HG02623 (cell line): Measurements from ENCODE around the gene ELAVL3.
"Not testable (repeated sequence)": the region's sequence is repeated elsewhere in the genome, so short reads cannot be mapped to it uniquely, and the experiment has no call there.

Experiments used
- ATAC-seq: cut with Tn5 transposase; IDR thresholded peaks from one replicate; pipeline ENCODE4 v1.9.1; 2021; ENCODE audit warnings: moderate library complexity; ENCODE audit not compliant: unreplicated experiment

The ELAVL3 gene

DNA sequence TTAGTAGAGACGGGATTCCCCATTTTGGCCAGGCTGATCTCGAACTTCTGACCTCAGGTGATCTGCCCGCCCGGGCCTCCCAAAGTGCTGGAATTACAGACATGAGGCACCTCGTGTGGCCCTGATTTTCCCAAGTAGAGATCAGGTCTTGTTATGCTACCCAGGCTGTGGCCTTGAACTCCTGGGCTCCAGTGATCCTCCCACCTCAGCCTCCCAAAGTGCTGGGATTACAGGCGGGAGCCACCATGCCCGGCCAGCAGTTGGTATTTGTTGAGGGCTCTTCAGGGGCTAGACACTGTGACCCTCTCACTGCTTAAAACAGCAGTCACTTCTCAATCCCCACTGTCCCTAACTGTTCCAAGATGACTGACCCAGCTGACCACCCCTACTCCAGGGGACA lies 8.5 kb upstream of the ELAVL3 start:
- ATAC-seq, result no peak

DNA sequence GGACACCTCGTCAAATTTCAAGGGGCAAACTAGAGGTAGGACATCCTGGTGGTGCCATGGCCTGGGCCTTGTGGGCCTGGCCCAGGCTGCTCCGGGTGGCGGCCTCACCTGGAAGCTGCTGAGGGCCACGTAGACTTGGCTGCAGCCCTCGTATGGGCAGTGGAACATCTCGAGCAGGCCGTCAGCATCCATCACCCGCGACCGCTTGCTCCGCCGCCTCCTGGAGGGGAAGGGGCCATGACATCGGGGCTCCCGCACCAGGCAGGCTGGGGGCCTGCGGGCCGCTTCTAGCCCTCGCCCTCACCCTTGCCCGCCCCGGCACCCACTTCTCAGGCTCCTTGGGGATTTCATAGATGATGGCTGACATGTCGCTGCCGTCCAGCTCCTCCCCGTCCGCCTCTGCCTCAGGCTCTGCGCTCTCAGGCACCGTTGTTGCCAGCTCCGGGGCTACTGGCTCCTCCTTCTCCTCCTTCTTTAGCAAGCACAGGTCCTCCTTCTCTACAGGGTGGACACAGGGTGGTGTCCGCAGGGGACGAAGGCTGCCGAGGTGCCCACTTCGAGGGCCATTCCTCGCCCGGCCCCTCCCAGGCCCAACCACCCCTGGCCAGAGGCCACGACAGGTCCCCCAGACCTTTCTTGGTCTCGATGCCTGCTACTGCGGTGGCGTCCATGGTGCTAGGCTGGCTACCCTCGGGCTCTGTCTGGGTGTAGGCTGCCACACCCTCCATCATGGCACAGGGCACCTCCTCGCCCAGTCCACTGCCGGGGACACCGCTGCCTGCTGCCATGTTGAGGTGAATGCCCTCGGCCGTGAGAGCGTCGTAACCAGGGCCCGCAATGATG lies 6.0 kb upstream of the ELAVL3 start:
- ATAC-seq, result no peak

- ATAC-seq, result no peak
Observed at GRCh38 chr19:11485245-11485837, 4.5 kb upstream of the ELAVL3 start.

DNA sequence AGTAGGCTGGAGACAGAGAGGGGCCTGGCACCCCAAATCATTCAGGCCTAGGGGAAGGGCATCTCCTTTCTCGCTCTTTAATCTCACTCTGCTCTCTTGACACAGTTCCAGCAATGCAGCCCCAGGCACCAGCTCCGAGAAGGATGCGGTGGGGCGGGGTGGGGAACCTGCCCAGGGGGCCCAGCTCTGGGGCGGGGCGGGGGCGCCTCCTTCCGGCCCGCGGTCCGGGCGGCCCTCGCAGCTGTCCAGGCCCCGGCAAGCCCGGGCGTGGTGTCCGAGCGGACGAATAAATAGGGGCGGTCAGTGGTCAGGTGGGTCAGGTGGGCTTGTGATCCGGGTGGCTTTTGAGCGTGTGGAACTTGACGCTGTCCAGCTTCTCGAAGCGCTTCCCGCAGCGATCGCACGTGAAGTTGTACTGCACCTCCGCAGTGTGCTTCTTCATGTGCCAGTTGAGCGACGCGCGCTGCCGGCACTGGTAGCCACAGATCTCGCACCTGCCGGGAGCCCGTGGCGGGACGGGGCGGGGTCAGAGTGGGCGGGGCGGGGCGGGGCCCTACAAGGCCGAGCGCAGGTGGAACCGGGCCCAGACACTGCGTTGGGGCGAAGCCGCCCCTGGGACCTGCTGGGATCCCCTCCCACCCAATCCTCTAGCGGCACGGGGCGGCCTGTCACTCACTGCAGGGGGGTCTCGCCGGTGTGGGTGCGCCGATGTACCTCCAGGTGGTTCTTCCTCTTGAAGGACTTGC lies 2.7 kb upstream of the ELAVL3 start:
- no peak for ATAC-seq

GRCh38 chr19:11482384-11483050 lies 1.7 kb upstream of the ELAVL3 start:
- peak; percentile 43 for ATAC-seq

DNA sequence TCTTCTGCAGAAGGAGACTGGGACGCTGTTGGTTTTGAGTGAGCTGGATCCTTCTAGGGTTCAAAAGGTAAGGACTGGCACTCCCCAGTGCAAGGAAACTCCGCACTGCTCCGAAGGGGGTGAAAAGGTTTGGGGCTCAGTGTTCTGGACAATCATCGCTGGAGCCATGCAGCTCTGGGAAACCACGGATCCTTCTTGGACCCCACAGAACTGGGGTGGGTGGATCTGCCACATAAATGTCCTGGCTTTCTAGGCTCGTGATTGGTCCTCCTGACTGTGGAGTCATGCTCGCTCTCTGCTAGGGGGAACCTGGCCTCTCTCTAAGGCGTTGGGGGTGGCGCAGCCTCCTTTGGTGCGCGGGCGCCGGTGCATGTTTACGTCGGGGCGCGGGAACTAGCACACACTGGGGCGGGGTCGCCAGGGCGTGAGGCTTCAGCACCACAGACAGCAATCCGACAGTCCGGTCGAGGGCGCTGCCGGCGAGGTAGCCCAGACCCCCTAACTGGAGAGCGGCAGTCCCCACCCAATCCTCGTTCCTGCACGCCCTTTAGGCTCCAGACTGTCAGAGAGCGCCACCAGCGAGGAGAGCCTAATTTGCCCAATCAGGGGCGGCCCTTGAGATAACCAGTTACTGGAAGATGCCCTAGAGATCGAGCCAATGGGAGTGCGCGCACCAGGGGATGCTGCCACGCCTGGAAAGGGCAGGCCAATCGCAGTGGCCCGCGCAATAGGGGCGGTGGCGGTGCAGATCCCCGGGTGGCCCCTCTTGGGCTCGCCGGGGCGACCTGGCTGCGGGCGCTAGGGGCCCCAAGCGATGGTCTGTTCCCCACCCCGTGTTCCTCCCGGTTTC lies 913 bp upstream of the ELAVL3 start:
- ATAC-seq, result peak; percentile 28

- no peak for ATAC-seq
Observed at GRCh38 chr19:11479898-11480714, 740 bp downstream of the ELAVL3 start.

GRCh38 chr19:11479090-11479897 lies 1.6 kb downstream of the ELAVL3 start:
- ATAC-seq, result no peak

GRCh38 chr19:11478167-11479089 lies 2.4 kb downstream of the ELAVL3 start:
- no peak for ATAC-seq

DNA sequence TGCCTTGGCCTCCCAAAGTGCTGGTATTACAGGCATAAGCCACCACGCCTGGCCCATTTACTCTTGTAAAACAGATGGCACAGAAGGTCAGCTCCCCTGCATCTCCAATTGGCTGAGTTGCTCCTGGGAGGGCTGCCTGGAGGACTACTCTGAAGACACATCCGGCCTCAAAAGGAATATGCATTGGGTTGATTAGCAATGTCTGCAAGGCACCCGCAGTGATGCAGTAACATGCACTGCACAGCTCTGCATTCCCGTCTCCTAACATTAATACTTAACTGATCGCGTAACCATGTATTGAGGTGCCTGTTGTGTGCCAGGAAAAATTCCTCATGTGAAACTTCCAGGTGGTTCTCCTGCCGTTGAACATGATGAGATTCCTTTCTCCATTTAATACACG lies 5.0 kb downstream of the ELAVL3 start:
- no peak for ATAC-seq

GRCh38 chr19:11475343-11475742 lies 5.5 kb downstream of the ELAVL3 start:
- not testable (repeated sequence) for ATAC-seq

DNA sequence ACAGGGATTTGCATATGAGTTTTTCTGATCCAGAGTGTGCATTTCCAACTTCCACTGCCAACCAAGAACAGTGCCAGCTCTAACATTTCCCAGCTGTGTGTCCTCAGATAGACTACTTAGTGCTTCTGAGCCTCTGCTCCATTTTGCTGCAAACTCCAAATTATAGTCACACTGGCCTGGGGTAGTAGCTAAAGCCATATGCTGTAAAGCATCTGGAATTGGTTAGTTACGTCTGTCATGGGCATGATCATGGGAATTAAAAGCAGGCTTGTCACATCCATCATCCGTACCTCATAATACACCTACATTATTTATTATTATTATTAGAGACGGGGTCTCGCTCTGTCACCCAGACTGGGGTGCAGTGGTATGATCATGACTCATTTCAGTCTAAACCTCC lies 7.1 kb downstream of the ELAVL3 start:
- ATAC-seq, result no peak

GRCh38 chr19:11468266-11468845 lies 12.5 kb downstream of the ELAVL3 start:
- ATAC-seq, result not testable (repeated sequence)

GRCh38 chr19:11465600-11465999 lies 15.2 kb downstream of the ELAVL3 start:
- ATAC-seq, result no peak

GRCh38 chr19:11464333-11465265 lies 16.2 kb downstream of the ELAVL3 start:
- ATAC-seq, result no peak

DNA sequence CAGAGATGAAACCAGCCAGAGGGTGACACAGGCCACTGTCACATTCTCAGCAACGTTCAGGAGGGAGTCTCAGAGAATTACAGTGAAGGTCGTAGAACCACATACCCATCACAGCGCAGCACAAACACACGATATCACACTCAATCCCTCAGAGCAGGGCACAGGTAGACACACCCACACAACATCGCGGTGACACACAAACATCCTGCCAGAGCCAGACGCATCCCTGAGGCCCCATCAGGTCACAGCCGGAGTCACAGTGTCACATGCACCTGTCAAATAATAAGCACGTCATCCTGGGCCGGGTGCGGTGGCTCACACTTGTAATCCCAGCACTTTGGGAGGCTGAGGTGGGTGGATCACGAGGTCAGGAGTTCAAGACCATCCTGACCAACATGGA lies 17.5 kb downstream of the ELAVL3 start:
- no peak for ATAC-seq
